ENCODE results near the gene SERPINE1. TPM values are rescaled to one million over a fixed set of nuclear protein-coding genes. Genes with fewer than 3 reads are reported as not detected.
"Not testable (repeated sequence)": the region's sequence is repeated elsewhere in the genome, so short reads cannot be mapped to it uniquely, and the experiment has no call there.

Gene SERPINE1
- total RNA-seq, 2 experiments from 2014 or later = 0.29 to 1.2 TPM

GRCh38 chr7:101121631-101121990, 5.3 kb upstream of the SERPINE1 start:
- H3K36me3 Mint-ChIP-seq; CTCF ChIA-PET; DNase-seq; H3K9me3 Mint-ChIP-seq (ENCODE audit: low read depth); ATAC-seq; H3K27ac Mint-ChIP-seq: not testable (repeated sequence)
- Mint-ChIP-seq H3K4me3 (peak overlapping the region; percentile 54), H3K4me1 (peaks cover 31% of the 10 kb centered on the region), H3K27me3 (peaks cover 52% of the 10 kb centered on the region)

- peak overlapping the region; percentile 54 for H3K4me3 Mint-ChIP-seq
- no peak overlapping the region for H3K27ac Mint-ChIP-seq
- H3K27me3 Mint-ChIP-seq = peaks cover 56% of the 10 kb centered on the region
- no peaks in the 10 kb centered on the region for H3K36me3 Mint-ChIP-seq
- DNase-seq = no peak
- H3K4me1 Mint-ChIP-seq = peaks cover 37% of the 10 kb centered on the region
- CTCF ChIA-PET = interaction anchor here (0.7 to 1.1 kb wide), 4 partner anchors 12 to 37 kb away, joined by 3 to 4 read pairs (median 3); partner anchors contain the start of gene TRIM56
- no peak for ATAC-seq
- no peaks in the 10 kb centered on the region for H3K9me3 Mint-ChIP-seq (ENCODE audit: low read depth)
These were observed 4.6 kb upstream of the SERPINE1 start for GRCh38 chr7:101121991-101122932.

- no peak overlapping the region for H3K27ac Mint-ChIP-seq
- H3K4me3 Mint-ChIP-seq = no peak overlapping the region
- DNase-seq (no peak), ATAC-seq (no peak)
- H3K4me1 Mint-ChIP-seq = peaks cover 44% of the 10 kb centered on the region
- no peaks in the 10 kb centered on the region for H3K9me3 Mint-ChIP-seq (ENCODE audit: low read depth)
- H3K36me3 Mint-ChIP-seq = no peaks in the 10 kb centered on the region
- CTCF ChIA-PET = interaction anchor here (0.6 to 1.1 kb wide), 5 partner anchors 11 to 350 kb away, joined by 3 to 4 read pairs (median 3); partner anchors contain the start of gene TRIM56
- peaks cover 63% of the 10 kb centered on the region for H3K27me3 Mint-ChIP-seq
These were observed 3.8 kb upstream of the SERPINE1 start for GRCh38 chr7:101122933-101123702.

- Mint-ChIP-seq H3K9me3 (ENCODE audit: low read depth) (no peaks in the 10 kb centered on the region), H3K4me1 (peaks cover 47% of the 10 kb centered on the region), H3K27me3 (peaks cover 67% of the 10 kb centered on the region), H3K4me3 (no peak overlapping the region), H3K36me3 (no peaks in the 10 kb centered on the region), H3K27ac (no peak overlapping the region)
- CTCF ChIA-PET = interaction anchor here (0.6 kb wide), 1 partner anchor 351 kb away, joined by 3 read pairs; no protein-coding TSS in a partner anchor
- no peak for DNase-seq
- ATAC-seq = no peak
These were observed 3.2 kb upstream of the SERPINE1 start for GRCh38 chr7:101123703-101124068.

- Mint-ChIP-seq H3K4me3 (no peak overlapping the region), H3K27me3 (peaks cover 64% of the 10 kb centered on the region), H3K27ac (peak overlapping the region; percentile 56), H3K4me1 (peaks cover 47% of the 10 kb centered on the region), H3K36me3 (no peaks in the 10 kb centered on the region), H3K9me3 (ENCODE audit: low read depth) (no peaks in the 10 kb centered on the region)
- CTCF ChIA-PET = interaction anchor here (1.4 to 1.7 kb wide), 2 partner anchors 46 to 158 kb away, joined by 3 to 5 read pairs; no protein-coding TSS in a partner anchor
- ATAC-seq (no peak), DNase-seq (no peak)
These were observed 2.4 kb upstream of the SERPINE1 start for GRCh38 chr7:101124376-101125056.

- Mint-ChIP-seq H3K9me3 (ENCODE audit: low read depth) (no peaks in the 10 kb centered on the region), H3K4me3 (peak overlapping the region; percentile 38), H3K36me3 (no peaks in the 10 kb centered on the region), H3K27me3 (peaks cover 60% of the 10 kb centered on the region), H3K27ac (peak overlapping the region; percentile 33), H3K4me1 (peaks cover 47% of the 10 kb centered on the region)
- DNase-seq (peak; percentile 69), ATAC-seq (peak; percentile 34)
- CTCF ChIA-PET = interaction anchor here (1.1 to 2.3 kb wide), 9 partner anchors 11 to 189 kb away, joined by 3 to 16 read pairs (median 5); no protein-coding TSS in a partner anchor
These were observed 784 bp upstream of the SERPINE1 start for GRCh38 chr7:101125989-101126650.

GRCh38 chr7:101127460-101128039, 646 bp downstream of the SERPINE1 start:
- Mint-ChIP-seq H3K4me1 (peaks cover 40% of the 10 kb centered on the region), H3K36me3 (no peaks in the 10 kb centered on the region), H3K4me3 (peak overlapping the region; percentile 38), H3K27me3 (peaks cover 57% of the 10 kb centered on the region), H3K27ac (peak overlapping the region; percentile 18), H3K9me3 (ENCODE audit: low read depth) (no peaks in the 10 kb centered on the region)
- CTCF ChIA-PET = interaction anchor here (1.1 to 2.3 kb wide), 6 partner anchors 9 to 188 kb away, joined by 3 to 16 read pairs (median 7); no protein-coding TSS in a partner anchor
- no peak for DNase-seq
- ATAC-seq = no peak

- H3K4me3 Mint-ChIP-seq = no peak overlapping the region
- ATAC-seq (no peak), DNase-seq (no peak)
- CTCF ChIA-PET = interaction anchor here (1.1 to 2.2 kb wide), 2 partner anchors 8 to 16 kb away, joined by 7 to 16 read pairs; no protein-coding TSS in a partner anchor
- H3K27ac Mint-ChIP-seq = no peak overlapping the region
- H3K27me3 Mint-ChIP-seq = peaks cover 54% of the 10 kb centered on the region
- no peaks in the 10 kb centered on the region for H3K9me3 Mint-ChIP-seq (ENCODE audit: low read depth)
- peaks cover 38% of the 10 kb centered on the region for H3K4me1 Mint-ChIP-seq
- H3K36me3 Mint-ChIP-seq = no peaks in the 10 kb centered on the region
These were observed 1.3 kb downstream of the SERPINE1 start for GRCh38 chr7:101128040-101128834.

GRCh38 chr7:101129603-101130117, 2.8 kb downstream of the SERPINE1 start:
- Mint-ChIP-seq H3K36me3 (no peaks in the 10 kb centered on the region), H3K27ac (no peak overlapping the region), H3K4me1 (peaks cover 35% of the 10 kb centered on the region), H3K9me3 (ENCODE audit: low read depth) (no peaks in the 10 kb centered on the region), H3K27me3 (peaks cover 60% of the 10 kb centered on the region), H3K4me3 (no peak overlapping the region)
- DNase-seq = no peak
- CTCF ChIA-PET = interaction anchor here (1.7 kb wide), 2 partner anchors 9 to 14 kb away, joined by 6 read pairs; no protein-coding TSS in a partner anchor
- no peak for ATAC-seq

- Mint-ChIP-seq H3K4me1 (peaks cover 17% of the 10 kb centered on the region), H3K27me3 (peaks cover 72% of the 10 kb centered on the region)
- CTCF ChIA-PET = interaction anchor here (0.8 to 4.0 kb wide), 2 partner anchors 11 to 238 kb away, joined by 4 to 20 read pairs; no protein-coding TSS in a partner anchor
- not testable (repeated sequence) for H3K4me3 Mint-ChIP-seq; H3K27ac Mint-ChIP-seq; H3K9me3 Mint-ChIP-seq (ENCODE audit: low read depth); H3K36me3 Mint-ChIP-seq; DNase-seq; ATAC-seq
These were observed 6.0 kb downstream of the SERPINE1 start for GRCh38 chr7:101132626-101133600.

All from activated CD8-positive, alpha-beta memory T cell treated with anti-CD3 and anti-CD28 coated beads, Interleukin-2, amount 10 ng/mL, durations not matched to agents 7 days and 5 days (primary cell).